Measurements from ENCODE around the gene EXOC4.

DNA sequence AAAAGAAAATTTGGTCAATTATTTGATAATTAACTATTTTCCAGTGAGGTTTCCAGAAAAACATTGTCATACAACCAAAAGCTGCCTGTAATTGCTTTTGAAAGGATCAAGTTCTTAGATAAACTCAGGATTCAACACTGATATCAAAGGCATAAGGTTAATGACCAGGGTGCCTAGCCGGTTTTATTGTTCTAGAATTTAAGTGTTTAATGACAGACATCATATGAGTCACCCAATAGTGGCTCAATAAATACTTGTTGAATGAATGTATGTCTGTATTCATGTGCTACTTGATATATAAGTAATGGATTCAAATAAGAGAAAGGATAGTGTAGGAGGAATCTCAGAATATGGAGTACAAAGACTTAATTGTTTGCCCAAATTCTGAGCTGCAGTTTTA lies 678.2 kb downstream of the EXOC4 start:
- TF ChIP-seq CTCF (conservative IDR thresholded peaks at IDR 0.05; ENCODE audit: low read length) (no peak), EZH2phosphoT487 (IDR thresholded peaks at IDR 0.05; ENCODE audit: borderline replicate concordance) (no peak)
